CD4-positive, alpha-beta T cell treated with Interleukin-2 at 100 ng/mL for 4 hours (primary cell): Measurements from ENCODE around the gene PFKFB3.
"Not testable (repeated sequence)": the region's sequence is repeated elsewhere in the genome, so short reads cannot be mapped to it uniquely, and the experiment has no call there.

Experiments used
- DNase-seq: peaks from one replicate; pipeline ENCODE4 v3.0.0-alpha.2; 2020; ENCODE audit warnings: low spot score

PFKFB3 gene

DNA sequence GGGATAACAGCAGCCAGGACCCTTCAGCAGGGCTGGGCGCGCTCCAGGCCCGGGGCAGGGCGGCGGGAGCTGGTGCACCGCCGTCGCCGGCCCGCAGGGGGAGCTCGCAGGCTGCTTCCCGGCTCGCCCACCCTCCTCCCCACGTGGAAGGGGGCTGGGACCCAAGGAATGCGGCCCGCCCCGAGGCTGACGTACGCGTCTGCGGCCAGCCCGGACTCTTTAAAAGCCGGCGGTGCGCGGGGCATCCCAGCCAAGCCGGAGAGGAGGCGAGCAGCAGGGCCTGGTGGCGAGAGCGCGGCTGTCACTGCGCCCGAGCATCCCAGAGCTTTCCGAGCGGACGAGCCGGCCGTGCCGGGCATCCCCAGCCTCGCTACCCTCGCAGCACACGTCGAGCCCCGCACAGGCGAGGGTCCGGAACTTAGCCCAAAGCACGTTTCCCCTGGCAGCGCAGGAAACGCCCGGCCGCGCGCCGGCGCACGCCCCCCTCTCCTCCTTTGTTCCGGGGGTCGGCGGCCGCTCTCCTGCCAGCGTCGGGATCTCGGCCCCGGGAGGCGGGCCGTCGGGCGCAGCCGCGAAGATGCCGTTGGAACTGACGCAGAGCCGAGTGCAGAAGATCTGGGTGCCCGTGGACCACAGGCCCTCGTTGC, at the start of gene PFKFB3:
Gene PFKFB3 (plus strand): TSS at position 249 of the 647 bp plus-strand sequence. CDS start 329 bp downstream, at position 578.
- peak; percentile 90 for DNase-seq

GRCh38 chr10:6153845-6154244, 48.9 kb upstream of the PFKFB3 start:
- DNase-seq, result no peak

GRCh38 chr10:6154566-6154965, 48.2 kb upstream of the PFKFB3 start:
- no peak for DNase-seq

DNA sequence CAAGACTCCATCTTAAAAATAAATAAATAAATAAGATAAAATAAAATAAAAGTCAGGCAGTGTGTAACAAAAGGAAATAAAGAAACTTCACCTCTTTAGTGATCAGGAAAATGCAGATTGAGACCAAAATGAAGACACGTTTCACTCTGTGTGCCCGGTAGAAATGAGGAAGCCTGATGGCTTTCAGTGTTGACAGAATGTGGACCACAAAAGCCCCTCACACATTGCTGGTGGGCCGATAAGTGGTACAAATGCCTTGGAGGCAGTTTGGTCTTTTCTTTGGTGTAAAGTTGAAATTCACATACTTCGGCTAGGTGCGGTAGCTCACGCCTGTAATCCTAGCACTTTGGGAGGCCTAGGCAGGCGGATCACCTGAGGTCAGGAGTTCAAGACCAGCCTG, 44.5 kb upstream of the PFKFB3 start:
- no peak for DNase-seq

DNA sequence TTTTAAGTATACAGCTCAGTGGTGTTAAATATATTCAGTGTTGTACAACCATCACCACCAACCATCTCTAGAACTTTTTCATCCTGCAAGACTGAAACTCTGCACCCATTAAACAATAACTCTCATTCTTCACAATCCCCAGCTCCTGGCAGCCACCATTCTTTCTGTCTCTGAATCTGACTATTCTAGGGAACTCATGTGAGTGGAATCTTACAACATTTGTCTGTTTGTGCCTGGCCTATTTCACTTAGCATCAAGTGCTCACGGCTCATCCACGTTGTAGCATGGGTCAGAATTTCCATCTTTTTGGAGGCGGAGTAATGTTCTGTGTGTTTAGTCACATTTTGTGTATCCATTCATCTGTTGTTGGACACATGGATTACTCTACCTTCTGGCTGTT, 40.8 kb upstream of the PFKFB3 start:
- DNase-seq, result no peak

GRCh38 chr10:6162589-6163356, 40.0 kb upstream of the PFKFB3 start:
- DNase-seq, result no peak

GRCh38 chr10:6163364-6164270, 39.1 kb upstream of the PFKFB3 start:
- DNase-seq, result peak; percentile 90

GRCh38 chr10:6164271-6165095, 38.2 kb upstream of the PFKFB3 start:
- no peak for DNase-seq

- no peak for DNase-seq
Observed at GRCh38 chr10:6165221-6165725, 37.5 kb upstream of the PFKFB3 start.

GRCh38 chr10:6165933-6166332, 36.8 kb upstream of the PFKFB3 start:
- DNase-seq, result not testable (repeated sequence)

GRCh38 chr10:6167456-6167855, 35.3 kb upstream of the PFKFB3 start:
- no peak for DNase-seq

DNA sequence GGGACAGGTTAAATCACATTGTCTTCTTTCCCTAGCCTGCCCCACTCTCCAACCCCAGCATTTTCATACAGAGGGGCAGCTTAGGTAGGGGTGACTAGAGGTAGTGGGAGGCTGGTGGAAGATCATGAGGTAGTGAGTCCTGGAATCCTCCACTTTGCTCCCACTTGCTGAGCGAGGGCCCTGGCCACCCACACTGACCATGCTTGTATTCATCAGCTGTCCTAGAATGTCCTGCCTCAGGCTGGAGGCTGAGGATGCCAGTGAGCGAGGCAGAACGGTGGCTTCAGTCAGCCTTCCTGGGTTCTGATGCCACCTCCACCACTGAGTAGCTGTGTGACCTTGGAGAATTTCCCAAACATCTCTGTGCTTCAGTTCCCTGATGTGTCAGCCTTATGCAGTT, 34.6 kb upstream of the PFKFB3 start:
- DNase-seq, result no peak

DNA sequence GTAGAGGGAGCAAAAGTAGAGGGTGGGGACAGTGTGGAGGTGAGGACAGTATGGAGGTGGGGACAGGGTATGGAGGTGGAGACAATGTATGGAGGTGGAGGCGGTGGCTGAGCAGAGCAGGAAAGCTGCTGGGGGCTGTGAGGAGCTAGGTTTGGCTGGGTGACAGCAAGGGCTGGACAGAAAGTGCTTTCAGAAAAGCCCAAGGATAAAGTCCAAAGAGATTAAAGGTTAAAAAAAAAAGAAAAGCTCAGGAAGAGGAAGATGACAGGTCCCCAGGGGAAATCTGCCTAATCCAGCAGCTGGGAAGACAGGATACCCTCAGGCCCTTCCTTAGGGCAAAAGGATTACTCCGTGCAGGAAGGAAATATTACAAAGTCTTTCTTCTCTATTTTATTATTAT, 32.1 kb upstream of the PFKFB3 start:
- no peak for DNase-seq

- DNase-seq, result peak; percentile 19
Observed at GRCh38 chr10:6171881-6172695, 30.6 kb upstream of the PFKFB3 start.

DNA sequence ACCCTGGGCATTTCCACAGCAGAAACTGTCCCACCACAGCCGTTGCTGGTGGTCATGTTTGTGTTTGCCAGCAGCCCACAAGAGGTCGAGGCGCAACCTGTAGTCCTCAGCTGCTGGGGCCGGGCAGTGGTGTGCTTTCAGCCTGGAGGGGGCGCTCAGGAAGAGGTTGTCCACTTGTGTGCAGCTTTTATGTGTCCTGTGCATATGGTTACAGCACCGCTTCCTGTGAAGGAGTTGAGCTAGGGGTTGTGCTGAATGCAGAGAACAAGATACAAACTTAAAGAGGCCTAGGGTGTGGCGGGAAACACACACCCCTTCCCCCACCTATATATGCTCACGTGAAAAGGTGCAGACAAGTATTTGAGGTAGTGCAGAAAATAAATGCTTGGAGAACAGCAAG, 29.5 kb upstream of the PFKFB3 start:
- peak; percentile 55 for DNase-seq

DNA sequence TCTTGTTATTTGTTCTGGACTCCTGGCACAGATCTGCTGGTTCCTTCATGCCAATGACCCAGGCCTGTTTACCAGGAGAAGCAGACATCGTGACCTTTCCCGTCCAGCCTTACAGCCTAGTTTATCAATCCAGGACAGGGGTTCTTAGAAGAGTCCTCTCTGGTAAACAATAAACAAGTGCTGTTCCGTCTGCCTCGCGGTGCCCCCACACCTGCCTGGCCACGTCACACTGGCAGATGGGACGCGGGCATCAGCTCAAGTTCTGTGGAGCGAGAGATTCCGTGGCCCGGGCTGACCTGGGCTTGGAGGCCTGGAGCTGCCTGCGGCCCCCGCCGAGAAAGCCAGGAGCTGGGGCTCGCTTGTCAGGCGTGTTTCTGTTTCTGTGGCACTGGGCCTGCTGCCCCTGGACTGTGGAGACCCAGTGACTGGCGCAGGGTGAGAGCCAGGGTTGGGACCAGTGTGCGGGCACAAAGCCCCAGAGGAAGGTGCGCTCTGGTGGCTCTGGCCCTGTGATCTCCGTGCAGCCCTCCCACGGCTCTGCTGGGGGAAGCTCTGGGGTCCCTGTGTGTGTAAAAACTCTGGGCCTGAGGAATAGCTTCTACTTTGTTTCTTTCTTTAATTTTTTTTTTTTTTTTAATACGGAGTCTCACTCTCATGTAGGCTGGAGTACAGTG, 28.4 kb upstream of the PFKFB3 start:
- DNase-seq, result no peak

DNA sequence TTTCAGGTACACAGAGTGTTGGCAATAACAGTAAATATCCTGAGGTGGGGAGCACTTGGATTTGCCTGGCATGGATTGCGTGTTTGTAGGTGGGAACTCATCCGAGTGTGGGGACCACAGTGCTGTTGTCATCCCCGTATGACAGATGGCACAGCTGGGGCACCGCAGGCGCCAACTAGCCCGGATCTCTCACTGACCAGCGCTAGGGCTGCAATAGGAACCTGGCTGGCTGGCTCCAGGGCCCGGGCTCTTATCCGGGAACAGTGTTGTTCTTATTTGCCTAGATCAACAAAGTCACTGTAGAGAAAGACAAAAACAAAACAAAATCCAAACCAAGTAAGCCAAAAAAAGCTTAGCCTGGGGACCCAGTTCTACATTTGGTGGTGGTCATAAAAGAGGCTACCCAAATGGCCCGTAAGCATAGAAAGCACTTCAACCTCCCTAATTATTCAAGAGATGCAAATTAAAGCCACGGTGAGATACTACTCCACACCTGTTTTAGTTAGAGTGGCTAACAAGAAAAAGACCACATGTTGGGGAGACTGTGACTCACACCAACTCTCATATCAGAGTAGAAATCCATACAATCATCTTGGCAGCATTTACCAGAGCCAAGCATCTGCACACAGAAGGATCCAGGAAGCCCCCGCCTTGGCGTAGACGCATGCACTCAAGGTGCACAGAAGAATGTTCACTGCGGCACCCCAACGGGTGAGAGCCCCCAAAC, 27.2 kb upstream of the PFKFB3 start:
- no peak for DNase-seq

DNA sequence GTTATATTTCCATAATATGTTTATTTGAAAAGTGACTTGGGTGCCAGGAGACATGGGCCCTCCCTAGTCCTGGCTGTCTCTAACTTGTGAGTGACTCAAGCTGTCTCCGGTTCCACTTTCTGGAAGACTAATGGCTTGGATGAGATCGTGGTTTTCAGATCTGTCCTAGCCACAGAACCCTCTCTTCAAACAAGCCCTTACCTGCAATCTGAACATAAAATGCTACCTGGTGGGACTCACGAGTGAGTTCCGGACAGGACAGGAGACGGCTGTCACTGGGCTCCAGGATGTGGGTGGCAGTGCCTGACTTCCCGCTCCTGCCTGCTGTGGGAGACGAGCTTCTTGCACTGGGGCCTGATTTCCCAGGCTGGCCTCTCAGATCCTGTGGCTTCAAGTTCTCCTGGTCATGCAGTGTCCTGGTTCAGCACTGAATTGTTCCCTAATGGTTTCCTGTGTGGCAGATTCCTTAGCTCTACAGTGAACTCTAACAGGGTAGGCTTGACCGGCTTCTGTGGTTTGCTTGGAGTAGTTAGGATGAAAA, 26.0 kb upstream of the PFKFB3 start:
- no peak for DNase-seq

DNA sequence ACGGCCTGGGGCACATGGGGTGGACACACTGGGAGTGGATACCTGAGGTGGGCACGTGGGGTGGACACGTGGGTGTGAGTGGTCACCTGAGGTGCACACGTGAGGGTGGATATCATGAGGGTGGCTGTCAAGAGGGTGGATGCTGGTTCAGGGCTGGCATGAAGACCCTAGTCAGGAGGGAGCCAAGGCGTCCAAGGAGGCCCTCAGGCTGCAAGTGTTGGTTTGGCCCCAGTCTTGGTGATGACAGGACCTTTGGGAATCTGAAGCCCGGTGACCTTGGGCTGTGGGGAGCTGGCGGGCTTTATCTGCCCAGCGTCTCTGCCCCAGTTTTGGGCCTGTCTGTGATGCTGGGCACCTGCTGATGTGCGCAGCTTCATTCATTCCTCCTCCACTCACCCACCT, 24.9 kb upstream of the PFKFB3 start:
- no peak for DNase-seq
